ENCODE data around the gene ATP8A2. TPM values are rescaled to one million over a fixed set of nuclear protein-coding genes. Genes with fewer than 3 reads are reported as not detected.

Gene ATP8A2
- total RNA-seq, 1 experiment from 2014 or later: not detected

DNA sequence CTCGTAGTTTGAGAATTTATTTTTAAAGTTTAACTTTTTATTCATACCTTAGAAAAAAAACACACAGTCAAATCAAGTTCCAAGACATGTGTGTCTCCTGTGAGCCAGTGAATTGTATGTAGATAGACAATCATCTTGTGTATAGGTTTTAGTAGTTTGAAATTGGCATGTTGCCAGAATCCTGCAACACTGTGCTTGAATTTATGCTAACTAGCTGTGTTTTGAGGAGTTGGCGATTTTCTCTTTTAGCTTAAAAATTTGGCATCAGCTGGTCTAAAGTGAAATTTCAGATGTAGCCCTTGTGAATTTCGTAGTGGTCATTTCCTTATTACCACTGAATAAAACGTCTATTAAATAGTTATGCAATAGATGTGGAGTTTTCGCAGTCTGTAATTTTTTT is 213.2 kb downstream of the ATP8A2 start:
- ATAC-seq: no peak
- H3K9me3 ChIP-seq (ENCODE audit: control insufficient read depth, insufficient read depth, low read depth, low read length): no peaks in the 10 kb centered on the region
- no peaks in the 10 kb centered on the region for H3K36me3 ChIP-seq (ENCODE audit: control insufficient read depth, insufficient read depth, low read length)
- no peaks in the 10 kb centered on the region; the same call in 1 of the 2 replicates for H3K27me3 ChIP-seq (ENCODE audit: control insufficient read depth, insufficient read depth, low read length)
- no peak overlapping the region for H3K4me3 ChIP-seq (ENCODE audit: low read depth in 2 of 2, low read length in 2 of 2)
- ChIA-PET CTCF (no interaction called here), POLR2A (no interaction called here)
- intact Hi-C loops (cut with micrococcal nuclease; ENCODE audit: unreplicated experiment) (no loop called here), in situ Hi-C loops (cut with HindIII; ENCODE audit: low pct_unique_long_range_greater_than_20kb, low sequenced_read_pairs) (no loop called here)
- no peak overlapping the region for H3K27ac ChIP-seq (ENCODE audit: low read length)
- no peaks in the 10 kb centered on the region for H3K4me1 ChIP-seq (ENCODE audit: control insufficient read depth, insufficient read depth, low read length)
- no TSS peak for BruUV-seq (replicated peaks)
- no peak for DNase-seq (ENCODE audit: low read depth, low spot score)
- TF ChIP-seq, protein P1, sequence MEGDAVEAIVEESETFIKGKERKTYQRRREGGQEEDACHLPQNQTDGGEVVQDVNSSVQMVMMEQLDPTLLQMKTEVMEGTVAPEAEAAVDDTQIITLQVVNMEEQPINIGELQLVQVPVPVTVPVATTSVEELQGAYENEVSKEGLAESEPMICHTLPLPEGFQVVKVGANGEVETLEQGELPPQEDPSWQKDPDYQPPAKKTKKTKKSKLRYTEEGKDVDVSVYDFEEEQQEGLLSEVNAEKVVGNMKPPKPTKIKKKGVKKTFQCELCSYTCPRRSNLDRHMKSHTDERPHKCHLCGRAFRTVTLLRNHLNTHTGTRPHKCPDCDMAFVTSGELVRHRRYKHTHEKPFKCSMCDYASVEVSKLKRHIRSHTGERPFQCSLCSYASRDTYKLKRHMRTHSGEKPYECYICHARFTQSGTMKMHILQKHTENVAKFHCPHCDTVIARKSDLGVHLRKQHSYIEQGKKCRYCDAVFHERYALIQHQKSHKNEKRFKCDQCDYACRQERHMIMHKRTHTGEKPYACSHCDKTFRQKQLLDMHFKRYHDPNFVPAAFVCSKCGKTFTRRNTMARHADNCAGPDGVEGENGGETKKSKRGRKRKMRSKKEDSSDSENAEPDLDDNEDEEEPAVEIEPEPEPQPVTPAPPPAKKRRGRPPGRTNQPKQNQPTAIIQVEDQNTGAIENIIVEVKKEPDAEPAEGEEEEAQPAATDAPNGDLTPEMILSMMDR (IDR thresholded peaks at IDR 0.05): no peak
- no peak for TF ChIP-seq TCF7L2 (IDR thresholded peaks at IDR 0.05; ENCODE audit: low read depth, low read length)
- no peak for TF ChIP-seq POLR2AphosphoS5 (IDR thresholded peaks at IDR 0.05; ENCODE audit: low read depth, low read length)
- TF ChIP-seq, protein P2, sequence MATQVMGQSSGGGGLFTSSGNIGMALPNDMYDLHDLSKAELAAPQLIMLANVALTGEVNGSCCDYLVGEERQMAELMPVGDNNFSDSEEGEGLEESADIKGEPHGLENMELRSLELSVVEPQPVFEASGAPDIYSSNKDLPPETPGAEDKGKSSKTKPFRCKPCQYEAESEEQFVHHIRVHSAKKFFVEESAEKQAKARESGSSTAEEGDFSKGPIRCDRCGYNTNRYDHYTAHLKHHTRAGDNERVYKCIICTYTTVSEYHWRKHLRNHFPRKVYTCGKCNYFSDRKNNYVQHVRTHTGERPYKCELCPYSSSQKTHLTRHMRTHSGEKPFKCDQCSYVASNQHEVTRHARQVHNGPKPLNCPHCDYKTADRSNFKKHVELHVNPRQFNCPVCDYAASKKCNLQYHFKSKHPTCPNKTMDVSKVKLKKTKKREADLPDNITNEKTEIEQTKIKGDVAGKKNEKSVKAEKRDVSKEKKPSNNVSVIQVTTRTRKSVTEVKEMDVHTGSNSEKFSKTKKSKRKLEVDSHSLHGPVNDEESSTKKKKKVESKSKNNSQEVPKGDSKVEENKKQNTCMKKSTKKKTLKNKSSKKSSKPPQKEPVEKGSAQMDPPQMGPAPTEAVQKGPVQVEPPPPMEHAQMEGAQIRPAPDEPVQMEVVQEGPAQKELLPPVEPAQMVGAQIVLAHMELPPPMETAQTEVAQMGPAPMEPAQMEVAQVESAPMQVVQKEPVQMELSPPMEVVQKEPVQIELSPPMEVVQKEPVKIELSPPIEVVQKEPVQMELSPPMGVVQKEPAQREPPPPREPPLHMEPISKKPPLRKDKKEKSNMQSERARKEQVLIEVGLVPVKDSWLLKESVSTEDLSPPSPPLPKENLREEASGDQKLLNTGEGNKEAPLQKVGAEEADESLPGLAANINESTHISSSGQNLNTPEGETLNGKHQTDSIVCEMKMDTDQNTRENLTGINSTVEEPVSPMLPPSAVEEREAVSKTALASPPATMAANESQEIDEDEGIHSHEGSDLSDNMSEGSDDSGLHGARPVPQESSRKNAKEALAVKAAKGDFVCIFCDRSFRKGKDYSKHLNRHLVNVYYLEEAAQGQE (IDR thresholded peaks at IDR 0.05; ENCODE audit: insufficient read depth in 1 of 2, low read depth in 2 of 2, low read length in 1 of 2): no peak
- no peak for TF ChIP-seq SIN3A (IDR thresholded peaks at IDR 0.05; ENCODE audit: borderline replicate concordance, insufficient read depth, low read depth, low read length)

DNA sequence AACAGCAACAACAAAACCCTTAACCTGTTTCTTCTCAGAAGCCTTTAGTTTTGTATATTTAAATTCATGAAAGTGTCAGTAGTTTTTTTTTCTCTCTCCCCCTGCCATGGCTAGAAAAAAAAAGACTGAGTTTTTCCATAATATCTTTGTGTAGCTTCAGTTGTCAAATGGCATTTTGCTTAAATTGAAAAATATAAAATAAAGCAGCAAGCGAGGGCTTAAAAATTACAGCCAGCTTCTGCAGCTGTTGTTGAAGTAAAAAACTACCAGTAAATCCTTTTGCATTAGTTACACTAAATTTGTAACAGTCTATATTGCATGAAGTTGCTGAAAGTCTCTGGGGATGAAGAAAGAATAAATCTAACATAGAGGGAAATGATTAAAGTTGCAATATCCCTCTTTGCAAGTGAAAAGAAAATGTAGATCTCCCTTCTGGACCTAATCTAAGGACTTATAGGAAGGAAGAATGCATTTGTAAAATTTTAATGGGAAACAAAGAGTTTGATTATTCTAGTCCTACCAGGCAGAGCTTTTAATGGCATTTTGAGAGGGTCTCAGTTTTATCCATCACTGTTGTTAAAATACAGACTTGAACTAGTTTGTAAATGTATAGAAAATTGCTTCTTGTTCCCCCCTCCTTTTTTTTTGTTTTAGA is 215.7 kb downstream of the ATP8A2 start:
- H3K36me3 ChIP-seq (ENCODE audit: control insufficient read depth, insufficient read depth, low read length): no peaks in the 10 kb centered on the region
- no peak overlapping the region for H3K27ac ChIP-seq (ENCODE audit: low read length)
- no TSS peak for BruUV-seq (replicated peaks)
- POLR2A ChIA-PET: no interaction called here
- intact Hi-C loops (cut with micrococcal nuclease; ENCODE audit: unreplicated experiment): no loop called here
- in situ Hi-C loops (cut with HindIII; ENCODE audit: low pct_unique_long_range_greater_than_20kb, low sequenced_read_pairs): no loop called here
- H3K4me3 ChIP-seq (ENCODE audit: low read depth in 2 of 2, low read length in 2 of 2): no peak overlapping the region
- ATAC-seq (no peak), DNase-seq (ENCODE audit: low read depth, low spot score) (no peak)
- no peaks in the 10 kb centered on the region for H3K9me3 ChIP-seq (ENCODE audit: control insufficient read depth, insufficient read depth, low read depth, low read length)
- no peak for TF ChIP-seq SIN3A (IDR thresholded peaks at IDR 0.05; ENCODE audit: borderline replicate concordance, insufficient read depth, low read depth, low read length)
- TF ChIP-seq TCF7L2 (IDR thresholded peaks at IDR 0.05; ENCODE audit: low read depth, low read length): no peak
- TF ChIP-seq, protein P2 (IDR thresholded peaks at IDR 0.05; ENCODE audit: insufficient read depth in 1 of 2, low read depth in 2 of 2, low read length in 1 of 2): no peak
- TF ChIP-seq POLR2AphosphoS5 (IDR thresholded peaks at IDR 0.05; ENCODE audit: low read depth, low read length): no peak
- TF ChIP-seq, protein P1 (IDR thresholded peaks at IDR 0.05): no peak
- CTCF ChIA-PET: no interaction called here
- no peaks in the 10 kb centered on the region for H3K4me1 ChIP-seq (ENCODE audit: control insufficient read depth, insufficient read depth, low read length)
- no peaks in the 10 kb centered on the region; the same call in 1 of the 2 replicates for H3K27me3 ChIP-seq (ENCODE audit: control insufficient read depth, insufficient read depth, low read length)

All from Panc1 (cell line).